Measurements from ENCODE around the gene PARD3B.

Gene PARD3B

DNA sequence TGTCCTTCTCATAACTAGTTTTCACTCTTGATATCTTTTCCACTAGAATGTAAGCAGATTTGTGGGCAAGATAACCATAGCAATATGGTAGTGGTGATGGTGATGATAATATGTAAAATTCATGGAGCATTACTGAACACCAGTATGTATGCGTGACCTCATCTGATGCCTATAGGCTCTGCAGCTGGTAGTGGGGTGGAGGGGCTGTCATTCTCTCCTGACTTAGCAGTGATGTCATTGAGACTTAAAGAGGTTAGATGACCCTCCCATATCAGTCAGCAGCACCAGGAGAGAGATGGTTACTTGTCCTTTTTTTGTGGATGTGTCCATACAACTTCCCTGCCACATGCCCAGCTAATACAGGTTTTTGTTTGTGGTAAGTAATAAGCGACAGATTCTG is 27.9 kb downstream of the PARD3B start:
- no peaks in the 10 kb centered on the region for H3K36me3 ChIP-seq (replicated peaks)
- in situ Hi-C loops (cut with HindIII; ENCODE audit: low pct_ligation_motif_present, low sequenced_read_pairs): no loop called here
- no peak overlapping the region for H3K27ac ChIP-seq
- H3K27me3 ChIP-seq (replicated peaks): no peaks in the 10 kb centered on the region
- no peak overlapping the region for H3K4me3 ChIP-seq (ENCODE audit: low read depth, low read length)
- DNase-seq: no peak
- TF ChIP-seq, protein P1, sequence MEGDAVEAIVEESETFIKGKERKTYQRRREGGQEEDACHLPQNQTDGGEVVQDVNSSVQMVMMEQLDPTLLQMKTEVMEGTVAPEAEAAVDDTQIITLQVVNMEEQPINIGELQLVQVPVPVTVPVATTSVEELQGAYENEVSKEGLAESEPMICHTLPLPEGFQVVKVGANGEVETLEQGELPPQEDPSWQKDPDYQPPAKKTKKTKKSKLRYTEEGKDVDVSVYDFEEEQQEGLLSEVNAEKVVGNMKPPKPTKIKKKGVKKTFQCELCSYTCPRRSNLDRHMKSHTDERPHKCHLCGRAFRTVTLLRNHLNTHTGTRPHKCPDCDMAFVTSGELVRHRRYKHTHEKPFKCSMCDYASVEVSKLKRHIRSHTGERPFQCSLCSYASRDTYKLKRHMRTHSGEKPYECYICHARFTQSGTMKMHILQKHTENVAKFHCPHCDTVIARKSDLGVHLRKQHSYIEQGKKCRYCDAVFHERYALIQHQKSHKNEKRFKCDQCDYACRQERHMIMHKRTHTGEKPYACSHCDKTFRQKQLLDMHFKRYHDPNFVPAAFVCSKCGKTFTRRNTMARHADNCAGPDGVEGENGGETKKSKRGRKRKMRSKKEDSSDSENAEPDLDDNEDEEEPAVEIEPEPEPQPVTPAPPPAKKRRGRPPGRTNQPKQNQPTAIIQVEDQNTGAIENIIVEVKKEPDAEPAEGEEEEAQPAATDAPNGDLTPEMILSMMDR (IDR thresholded peaks at IDR 0.05; ENCODE audit: low read depth, low read length, missing control alignments): no peak

DNA sequence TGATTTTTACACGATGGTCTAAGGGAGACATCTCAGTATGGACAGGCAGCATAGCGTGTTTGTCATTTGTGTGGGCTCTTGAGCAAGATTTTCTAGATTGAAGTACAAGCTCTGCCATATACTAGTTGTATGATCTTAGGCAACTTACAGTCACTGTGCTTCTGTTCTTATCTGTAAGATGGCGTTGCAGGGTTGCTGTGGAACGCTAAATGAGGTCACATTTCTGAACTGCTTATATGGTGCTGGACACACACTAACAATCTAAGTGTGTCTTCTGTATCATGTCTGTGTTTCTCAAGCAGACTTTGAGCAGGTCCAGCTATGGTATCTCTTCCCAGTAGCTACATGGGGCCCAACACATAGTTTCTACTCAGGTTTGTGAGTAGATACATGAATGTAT is 29.2 kb downstream of the PARD3B start:
- Histone ChIP-seq H3K4me3 (ENCODE audit: low read depth, low read length) (no peak overlapping the region), H3K27me3 (replicated peaks) (no peaks in the 10 kb centered on the region), H3K36me3 (replicated peaks) (no peaks in the 10 kb centered on the region), H3K27ac (no peak overlapping the region)
- in situ Hi-C loops (cut with HindIII; ENCODE audit: low pct_ligation_motif_present, low sequenced_read_pairs): no loop called here
- DNase-seq: no peak
- TF ChIP-seq, protein P1 (IDR thresholded peaks at IDR 0.05; ENCODE audit: low read depth, low read length, missing control alignments): no peak

DNA sequence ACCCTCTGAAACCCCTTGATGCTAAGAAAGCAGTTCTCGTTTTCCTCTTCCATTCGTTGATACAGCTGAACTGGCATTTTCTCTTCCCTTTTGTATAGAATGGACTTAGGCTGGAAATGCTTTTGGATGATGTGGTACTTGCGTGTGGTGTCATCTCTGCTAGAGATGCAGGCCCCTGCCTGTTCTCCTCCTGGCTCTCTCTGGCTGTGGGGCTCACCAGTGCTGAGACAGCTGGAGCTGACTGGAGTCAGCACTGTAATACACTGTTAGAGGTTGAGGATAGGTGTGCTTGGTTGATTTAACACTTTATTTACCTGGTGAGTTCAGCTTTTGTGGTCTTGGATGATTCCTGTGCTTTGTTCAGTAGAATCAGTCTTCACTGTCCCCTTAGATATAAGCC is 30.2 kb downstream of the PARD3B start:
- Histone ChIP-seq H3K4me3 (ENCODE audit: low read depth, low read length) (no peak overlapping the region), H3K36me3 (replicated peaks) (no peaks in the 10 kb centered on the region), H3K27me3 (replicated peaks) (no peaks in the 10 kb centered on the region), H3K27ac (no peak overlapping the region)
- TF ChIP-seq, protein P1 (IDR thresholded peaks at IDR 0.05; ENCODE audit: low read depth, low read length, missing control alignments): no peak
- DNase-seq: no peak
- in situ Hi-C loops (cut with HindIII; ENCODE audit: low pct_ligation_motif_present, low sequenced_read_pairs): no loop called here

DNA sequence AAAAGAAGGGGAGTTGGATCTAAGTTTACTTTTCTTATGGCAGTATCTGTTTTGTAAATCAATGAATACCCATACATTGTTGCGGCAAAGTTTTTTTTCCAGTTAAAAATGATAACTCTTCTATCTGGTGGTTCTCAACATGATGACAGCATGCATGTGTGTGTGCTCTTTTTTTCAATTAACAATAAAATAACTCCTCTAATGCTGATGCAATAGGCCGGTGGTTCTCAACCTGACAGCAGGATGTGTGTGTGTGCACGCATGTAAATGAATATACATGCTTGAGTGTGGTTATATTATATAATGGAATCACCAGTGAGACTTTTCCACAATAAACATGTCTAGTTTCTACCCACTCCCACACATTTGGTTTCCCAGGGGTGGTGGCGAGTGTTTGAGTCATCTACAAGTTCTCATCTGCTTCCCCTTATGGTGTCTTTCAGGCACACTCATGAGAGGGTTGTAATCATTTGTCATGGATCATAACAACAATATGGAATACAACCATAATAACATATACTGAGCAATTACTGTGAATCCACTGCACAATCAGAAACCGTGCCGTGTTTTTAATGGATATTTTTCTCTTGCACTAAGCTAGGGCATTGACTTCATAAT is 31.2 kb downstream of the PARD3B start:
- no peak overlapping the region for H3K4me3 ChIP-seq (ENCODE audit: low read depth, low read length)
- in situ Hi-C loops (cut with HindIII; ENCODE audit: low pct_ligation_motif_present, low sequenced_read_pairs): no loop called here
- H3K36me3 ChIP-seq (replicated peaks): no peaks in the 10 kb centered on the region
- TF ChIP-seq, protein P1 (IDR thresholded peaks at IDR 0.05; ENCODE audit: low read depth, low read length, missing control alignments): no peak
- no peak overlapping the region for H3K27ac ChIP-seq
- H3K27me3 ChIP-seq (replicated peaks): no peaks in the 10 kb centered on the region
- DNase-seq: no peak

DNA sequence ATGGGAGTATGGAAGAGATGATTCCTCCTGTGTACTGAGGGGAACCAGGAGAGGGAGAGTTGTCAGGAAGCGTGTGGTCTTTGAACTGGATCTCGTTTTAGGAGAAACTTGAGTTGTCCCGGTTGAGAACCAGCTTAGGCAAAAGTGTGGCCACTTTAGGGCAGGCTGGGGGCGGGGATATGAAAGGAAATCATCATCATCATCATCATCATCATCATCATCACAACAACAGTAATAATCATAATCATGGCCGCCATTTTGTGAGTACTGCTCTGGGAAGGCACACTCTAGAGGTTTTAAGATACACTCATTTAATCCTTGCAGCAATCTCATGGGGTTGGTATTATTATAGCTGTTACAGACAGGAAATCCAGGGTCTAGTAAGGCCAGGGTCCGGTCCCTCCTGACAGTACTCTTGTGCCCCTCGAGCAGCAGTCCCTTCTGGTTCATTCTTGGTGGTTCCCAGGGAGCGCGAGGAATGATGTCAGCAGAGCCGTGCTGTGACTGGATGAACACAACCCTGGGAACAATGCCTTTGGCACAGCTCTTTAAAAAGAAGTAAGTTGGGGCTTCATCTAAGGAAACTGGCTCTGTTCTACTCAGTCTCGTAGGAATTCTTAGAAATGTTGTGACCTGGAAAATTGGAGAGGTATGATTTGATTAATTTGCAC is 33.8 kb downstream of the PARD3B start:
- no peaks in the 10 kb centered on the region for H3K36me3 ChIP-seq (replicated peaks)
- H3K4me3 ChIP-seq (ENCODE audit: low read depth, low read length): no peak overlapping the region
- TF ChIP-seq, protein P1 (IDR thresholded peaks at IDR 0.05; ENCODE audit: low read depth, low read length, missing control alignments): no peak
- in situ Hi-C loops (cut with HindIII; ENCODE audit: low pct_ligation_motif_present, low sequenced_read_pairs): no loop called here
- no peak for DNase-seq
- no peak overlapping the region for H3K27ac ChIP-seq
- H3K27me3 ChIP-seq (replicated peaks): no peaks in the 10 kb centered on the region

DNA sequence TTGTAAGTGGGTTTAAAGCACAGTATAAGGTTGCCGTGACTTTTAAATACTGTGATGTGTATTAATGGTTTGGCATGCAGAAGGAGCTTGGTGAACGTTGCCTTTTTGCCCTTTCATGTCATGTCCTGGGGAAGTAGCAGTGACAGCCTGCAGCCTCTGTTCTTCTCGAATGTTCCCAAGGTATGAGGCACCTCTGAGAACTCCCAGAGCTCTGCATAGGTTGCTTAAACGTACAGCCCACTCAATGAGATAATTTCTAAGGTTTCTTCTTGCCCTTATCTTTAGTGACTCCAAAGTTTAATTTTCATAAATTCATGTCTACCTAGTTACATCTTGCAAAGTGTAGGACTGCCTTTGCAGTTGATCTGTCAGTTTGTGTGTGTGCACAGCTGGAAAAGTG is 36.7 kb downstream of the PARD3B start:
- Histone ChIP-seq H3K36me3 (replicated peaks) (no peaks in the 10 kb centered on the region), H3K27ac (no peak overlapping the region), H3K4me3 (ENCODE audit: low read depth, low read length) (no peak overlapping the region), H3K27me3 (replicated peaks) (no peaks in the 10 kb centered on the region)
- DNase-seq: no peak
- in situ Hi-C loops (cut with HindIII; ENCODE audit: low pct_ligation_motif_present, low sequenced_read_pairs): no loop called here
- TF ChIP-seq, protein P1 (IDR thresholded peaks at IDR 0.05; ENCODE audit: low read depth, low read length, missing control alignments): no peak

Measured in brain microvascular endothelial cell (primary cell).